ENCODE measurements around the gene CNPY3.

DNA sequence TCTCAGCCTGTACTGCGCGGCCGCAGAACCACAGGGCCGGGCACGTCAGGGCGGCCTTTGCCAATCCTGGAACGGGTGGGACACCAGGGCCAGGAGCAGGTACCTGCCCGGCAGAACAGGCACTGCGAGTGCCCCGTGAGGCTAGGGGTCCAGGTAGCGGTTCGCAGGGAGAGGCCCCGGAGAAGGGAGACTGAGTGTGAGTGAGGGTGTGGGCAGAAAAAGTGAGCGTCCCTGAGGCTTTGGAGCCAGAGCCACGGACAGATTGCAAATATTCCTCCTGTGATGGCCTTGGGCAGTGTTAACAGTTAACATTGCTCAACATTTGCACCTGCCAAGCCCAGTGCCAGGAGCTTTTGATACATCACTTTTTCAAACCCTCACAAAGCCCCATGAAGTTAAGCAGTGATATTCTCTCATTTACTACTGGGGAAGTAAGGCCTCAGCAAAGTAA lies 31.8 kb downstream of the CNPY3 start:
- TF ChIP-seq, protein P1, sequence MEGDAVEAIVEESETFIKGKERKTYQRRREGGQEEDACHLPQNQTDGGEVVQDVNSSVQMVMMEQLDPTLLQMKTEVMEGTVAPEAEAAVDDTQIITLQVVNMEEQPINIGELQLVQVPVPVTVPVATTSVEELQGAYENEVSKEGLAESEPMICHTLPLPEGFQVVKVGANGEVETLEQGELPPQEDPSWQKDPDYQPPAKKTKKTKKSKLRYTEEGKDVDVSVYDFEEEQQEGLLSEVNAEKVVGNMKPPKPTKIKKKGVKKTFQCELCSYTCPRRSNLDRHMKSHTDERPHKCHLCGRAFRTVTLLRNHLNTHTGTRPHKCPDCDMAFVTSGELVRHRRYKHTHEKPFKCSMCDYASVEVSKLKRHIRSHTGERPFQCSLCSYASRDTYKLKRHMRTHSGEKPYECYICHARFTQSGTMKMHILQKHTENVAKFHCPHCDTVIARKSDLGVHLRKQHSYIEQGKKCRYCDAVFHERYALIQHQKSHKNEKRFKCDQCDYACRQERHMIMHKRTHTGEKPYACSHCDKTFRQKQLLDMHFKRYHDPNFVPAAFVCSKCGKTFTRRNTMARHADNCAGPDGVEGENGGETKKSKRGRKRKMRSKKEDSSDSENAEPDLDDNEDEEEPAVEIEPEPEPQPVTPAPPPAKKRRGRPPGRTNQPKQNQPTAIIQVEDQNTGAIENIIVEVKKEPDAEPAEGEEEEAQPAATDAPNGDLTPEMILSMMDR (IDR thresholded peaks at IDR 0.05 in 8 of 11, conservative IDR thresholded peaks at IDR 0.05 in 3 of 11) = no peak
- TF ChIP-seq POLR2AphosphoS5 (IDR thresholded peaks at IDR 0.05) = no peak

All from spleen (tissue), 7 donors.